Measurements from ENCODE around the gene C21orf91.
A peak's percentile ranks its signal among the peaks of the same experiment; 100 is the strongest.

C21orf91 gene

GRCh38 chr21:17819114-17819876 lies at the start of gene C21orf91:
C21orf91 (minus strand) TSS chr21:17819356; CDS start chr21:17818318, 1,038 bp downstream.
- peak; percentile 83 for DNase-seq (ENCODE audit: low read depth)

GRCh38 chr21:17866590-17866989 lies 47.4 kb upstream of the C21orf91 start:
- no peak for DNase-seq (ENCODE audit: low read depth)

GRCh38 chr21:17859661-17860060 lies 40.5 kb upstream of the C21orf91 start:
- DNase-seq (ENCODE audit: low read depth), result no peak

- DNase-seq (ENCODE audit: low read depth), result no peak
Measured at GRCh38 chr21:17858747-17859146, 39.6 kb upstream of the C21orf91 start.

- no peak for DNase-seq (ENCODE audit: low read depth)
Measured at GRCh38 chr21:17854745-17855144, 35.6 kb upstream of the C21orf91 start.

- no peak for DNase-seq (ENCODE audit: low read depth)
Measured at GRCh38 chr21:17853393-17854275, 34.5 kb upstream of the C21orf91 start.

- DNase-seq (ENCODE audit: low read depth), result no peak
Measured at GRCh38 chr21:17848228-17848627, 29.1 kb upstream of the C21orf91 start.

- no peak for DNase-seq (ENCODE audit: low read depth)
Measured at GRCh38 chr21:17841103-17841502, 21.9 kb upstream of the C21orf91 start.

- DNase-seq (ENCODE audit: low read depth), result no peak
Measured at GRCh38 chr21:17834639-17835354, 15.6 kb upstream of the C21orf91 start.

GRCh38 chr21:17829472-17829871 lies 10.3 kb upstream of the C21orf91 start:
- DNase-seq (ENCODE audit: low read depth), result no peak

GRCh38 chr21:17828223-17828622 lies 9.1 kb upstream of the C21orf91 start:
- no peak for DNase-seq (ENCODE audit: low read depth)

- no peak for DNase-seq (ENCODE audit: low read depth)
Measured at GRCh38 chr21:17823846-17824245, 4.7 kb upstream of the C21orf91 start.

GRCh38 chr21:17821121-17821520 lies 2.0 kb upstream of the C21orf91 start:
- no peak for DNase-seq (ENCODE audit: low read depth)

GRCh38 chr21:17819877-17820229 lies 697 bp upstream of the C21orf91 start:
- no peak for DNase-seq (ENCODE audit: low read depth)

- peak; percentile 25 for DNase-seq (ENCODE audit: low read depth)
Measured at GRCh38 chr21:17818186-17819113, 706 bp downstream of the C21orf91 start.

GRCh38 chr21:17813353-17813752 lies 5.8 kb downstream of the C21orf91 start:
- no peak for DNase-seq (ENCODE audit: low read depth)

- no peak for DNase-seq (ENCODE audit: low read depth)
Measured at GRCh38 chr21:17805966-17806365, 13.2 kb downstream of the C21orf91 start.

GRCh38 chr21:17803536-17803935 lies 15.6 kb downstream of the C21orf91 start:
- no peak for DNase-seq (ENCODE audit: low read depth)

- DNase-seq (ENCODE audit: low read depth), result no peak
Measured at GRCh38 chr21:17802572-17802971, 16.6 kb downstream of the C21orf91 start.

- DNase-seq (ENCODE audit: low read depth), result no peak
Measured at GRCh38 chr21:17799414-17800164, 19.6 kb downstream of the C21orf91 start.

- DNase-seq (ENCODE audit: low read depth), result no peak
Measured at GRCh38 chr21:17798796-17799195, 20.4 kb downstream of the C21orf91 start.

Data from stimulated activated CD8-positive, alpha-beta memory T cell treated with anti-CD3 and anti-CD28 coated beads, Interleukin-12 subunit alpha, Interleukin-12 subunit beta, amount 100 ng/mL, for 1 hour (primary cell).